ENCODE measurements around the gene IL26.

Gene IL26, protein sequence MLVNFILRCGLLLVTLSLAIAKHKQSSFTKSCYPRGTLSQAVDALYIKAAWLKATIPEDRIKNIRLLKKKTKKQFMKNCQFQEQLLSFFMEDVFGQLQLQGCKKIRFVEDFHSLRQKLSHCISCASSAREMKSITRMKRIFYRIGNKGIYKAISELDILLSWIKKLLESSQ

DNA sequence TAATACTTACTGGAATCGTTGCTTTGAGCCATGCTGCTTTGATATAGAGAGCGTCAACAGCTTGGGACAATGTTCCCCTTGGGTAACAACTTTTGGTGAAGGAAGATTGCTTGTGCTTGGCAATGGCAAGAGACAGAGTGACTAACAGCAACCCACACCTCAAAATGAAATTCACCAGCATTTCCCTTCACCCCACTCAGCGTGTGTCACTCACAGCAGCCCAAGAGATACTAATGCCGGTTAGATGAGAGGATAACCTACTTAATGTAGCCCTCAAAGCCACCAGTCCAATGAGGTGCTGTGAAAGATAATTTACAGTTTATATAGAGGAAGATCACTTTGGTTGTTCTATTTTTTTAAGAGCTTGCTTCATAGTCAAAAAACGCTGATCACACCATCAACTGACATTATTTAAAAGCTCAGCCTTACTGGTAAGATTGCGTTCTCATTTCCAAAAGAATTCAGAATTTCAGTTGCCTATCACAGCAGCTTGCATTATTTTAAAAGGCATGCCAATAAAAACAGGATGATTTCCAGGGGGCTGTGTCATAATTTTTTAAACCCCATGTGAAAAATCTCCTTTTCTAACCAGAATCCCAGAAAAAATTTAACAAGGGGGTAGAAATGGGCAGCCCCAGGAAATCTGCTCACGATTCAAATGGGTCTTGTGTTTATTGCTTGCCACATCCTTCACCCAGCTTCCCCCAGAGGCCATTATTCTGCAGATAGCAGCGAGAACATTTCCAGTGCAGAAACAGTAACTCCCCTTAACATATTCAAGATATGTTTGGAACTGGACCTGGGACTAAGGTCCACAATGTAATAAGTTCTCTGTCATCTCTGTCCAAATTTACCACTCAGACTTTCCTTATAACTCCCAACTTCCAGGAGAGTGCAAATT, at the start of gene IL26:
Gene IL26, minus strand, starts transcription at position 235 of the 901 bp plus-strand sequence. Its CDS starts 54 bp downstream, at position 181.
- no peak for DNase-seq (ENCODE audit: low read depth in 3 of 3, low spot score in 1 of 3)

DNA sequence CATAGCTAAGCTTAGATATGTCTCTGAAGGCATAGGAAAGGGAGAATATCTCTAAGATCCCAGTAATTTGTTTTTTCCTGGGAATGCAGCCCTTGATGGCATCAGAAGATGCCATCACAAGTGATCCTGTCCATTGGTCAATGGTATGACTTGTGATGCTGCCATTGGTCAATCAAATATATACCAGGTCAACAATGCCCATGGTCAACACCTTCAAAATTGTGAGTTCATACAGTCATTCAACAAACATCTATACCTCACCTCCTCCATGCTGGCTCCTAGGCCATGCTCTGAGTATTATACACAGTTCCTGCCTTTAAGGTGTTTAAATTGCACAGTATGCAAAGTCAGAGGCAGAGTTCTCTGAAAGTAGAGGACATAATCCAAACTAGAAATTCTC, 47.1 kb upstream of the IL26 start:
- no peak for DNase-seq (ENCODE audit: low read depth in 3 of 3, low spot score in 1 of 3)

DNA sequence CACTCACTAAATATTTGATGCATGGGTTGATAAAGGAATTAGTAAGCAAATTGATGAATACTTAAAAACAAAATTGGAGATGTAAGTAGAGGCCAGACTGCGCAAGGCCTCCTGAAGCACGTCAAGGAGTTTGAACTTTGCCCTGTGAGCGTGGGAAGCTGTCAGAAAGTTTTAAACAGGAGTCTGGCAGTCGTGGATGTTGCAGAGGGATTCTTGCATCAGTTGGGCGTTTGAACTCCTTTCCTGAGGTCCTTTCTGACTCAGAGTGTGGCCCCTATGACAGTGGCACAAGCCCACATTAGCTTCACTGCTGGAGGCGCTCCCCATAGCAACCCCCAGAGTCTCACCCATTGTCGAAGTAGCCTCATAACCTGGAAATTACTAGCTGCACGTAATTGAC, 45.7 kb upstream of the IL26 start:
- no peak for DNase-seq (ENCODE audit: low read depth in 3 of 3, low spot score in 1 of 3)

DNA sequence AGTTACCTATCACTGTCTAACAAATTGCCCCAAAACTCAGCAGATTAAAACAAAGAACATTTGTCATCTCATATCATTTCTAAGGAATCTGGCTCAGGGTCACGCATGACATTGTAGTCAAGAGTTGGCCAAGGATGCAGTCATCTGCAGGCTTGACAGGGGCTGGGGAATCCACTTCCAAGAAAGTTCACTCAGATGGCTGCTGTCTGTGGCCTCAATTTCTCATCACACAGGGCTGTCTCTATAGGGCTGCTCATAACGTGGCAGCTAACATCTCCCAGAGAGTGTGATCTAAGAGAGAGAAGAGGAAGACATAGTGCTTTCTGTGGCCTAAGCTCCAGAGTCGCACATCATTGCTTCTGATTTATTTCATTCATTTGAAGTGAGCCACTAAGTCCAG, 44.7 kb upstream of the IL26 start:
- DNase-seq (ENCODE audit: low read depth in 3 of 3, low spot score in 1 of 3), result no peak

DNA sequence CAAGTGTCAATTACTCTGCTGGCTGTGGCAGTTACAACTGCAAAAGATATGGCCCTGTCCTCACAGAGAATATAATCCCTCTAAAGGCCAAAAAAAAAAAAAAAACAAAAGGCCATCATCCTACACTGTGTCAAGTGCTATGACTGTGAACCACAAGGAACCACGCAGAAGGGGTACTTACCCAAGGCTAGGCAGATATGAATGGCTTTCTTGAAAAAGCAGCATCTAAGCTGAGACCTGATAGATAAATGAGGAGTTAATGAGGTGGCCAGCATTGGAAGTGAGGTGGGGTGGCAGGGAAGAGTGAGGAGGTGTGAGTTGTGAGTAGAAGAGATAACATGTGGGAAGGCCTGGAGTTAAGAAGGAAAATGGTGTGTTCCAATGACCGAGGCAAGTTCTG, 44.2 kb upstream of the IL26 start:
- DNase-seq (ENCODE audit: low read depth in 3 of 3, low spot score in 1 of 3), result no peak

DNA sequence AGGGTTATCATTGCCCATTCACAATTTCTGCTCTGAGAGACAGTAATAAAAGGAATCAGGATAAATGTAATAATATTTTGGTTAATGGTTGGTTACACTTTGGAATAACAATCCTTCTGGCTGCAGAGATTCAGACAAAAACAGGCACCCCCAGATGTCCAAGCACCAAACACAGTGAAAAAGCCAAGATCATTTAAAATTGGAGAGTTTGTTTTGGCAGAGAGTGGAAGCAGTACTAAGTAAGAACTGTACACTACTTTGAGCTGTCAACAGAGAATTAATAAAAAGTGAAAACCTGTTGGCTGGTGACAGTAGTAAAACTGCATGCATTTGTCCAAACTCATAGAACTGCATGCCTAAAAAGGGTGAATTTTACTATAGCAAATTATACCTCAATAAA, 43.4 kb upstream of the IL26 start:
- DNase-seq (ENCODE audit: low read depth in 3 of 3, low spot score in 1 of 3), result no peak

DNA sequence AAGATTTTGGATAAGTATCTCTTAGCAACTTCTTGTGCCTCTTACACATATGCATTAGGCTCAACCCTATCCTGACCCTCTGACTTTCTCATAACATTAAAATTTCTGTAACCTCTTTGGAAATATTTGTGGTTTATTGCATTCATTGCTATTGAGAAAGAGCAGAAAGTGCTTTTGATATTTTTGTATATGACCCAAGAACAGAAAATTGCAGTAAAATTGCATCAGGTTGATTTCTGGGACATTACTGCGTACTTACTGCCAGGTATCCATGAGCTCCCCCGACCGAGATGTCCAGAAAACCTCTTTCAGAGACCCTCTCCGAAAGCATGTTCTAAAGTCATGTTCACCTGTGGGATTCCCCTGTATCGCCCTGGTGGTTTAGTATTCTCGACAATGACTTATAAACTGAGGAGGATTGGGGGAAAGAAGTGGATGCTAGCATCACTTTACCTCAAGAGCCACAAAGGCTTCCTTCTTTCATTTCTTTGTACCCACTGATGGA, 42.3 kb upstream of the IL26 start:
- DNase-seq (ENCODE audit: low read depth in 3 of 3, low spot score in 1 of 3), result no peak

DNA sequence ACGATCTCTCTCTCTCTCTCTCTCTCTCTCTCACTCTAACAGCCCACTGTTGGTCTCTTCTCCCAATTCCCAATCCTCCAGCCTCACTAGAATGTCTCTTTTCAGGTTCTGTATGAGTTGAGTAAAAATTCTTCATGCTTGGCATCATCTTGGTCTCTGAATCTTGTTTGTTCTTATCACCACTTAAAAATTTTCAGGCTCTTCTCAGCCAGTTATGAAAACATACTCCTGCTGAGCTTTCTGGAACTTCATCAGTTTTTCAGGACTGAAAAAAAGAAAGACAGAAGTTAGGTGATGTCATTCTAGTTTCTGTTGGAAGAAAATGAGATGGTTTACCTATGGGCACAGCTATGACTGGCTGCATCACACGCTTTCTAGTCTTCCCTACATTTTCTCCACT, 39.2 kb upstream of the IL26 start:
- no peak for DNase-seq (ENCODE audit: low read depth in 3 of 3, low spot score in 1 of 3)

DNA sequence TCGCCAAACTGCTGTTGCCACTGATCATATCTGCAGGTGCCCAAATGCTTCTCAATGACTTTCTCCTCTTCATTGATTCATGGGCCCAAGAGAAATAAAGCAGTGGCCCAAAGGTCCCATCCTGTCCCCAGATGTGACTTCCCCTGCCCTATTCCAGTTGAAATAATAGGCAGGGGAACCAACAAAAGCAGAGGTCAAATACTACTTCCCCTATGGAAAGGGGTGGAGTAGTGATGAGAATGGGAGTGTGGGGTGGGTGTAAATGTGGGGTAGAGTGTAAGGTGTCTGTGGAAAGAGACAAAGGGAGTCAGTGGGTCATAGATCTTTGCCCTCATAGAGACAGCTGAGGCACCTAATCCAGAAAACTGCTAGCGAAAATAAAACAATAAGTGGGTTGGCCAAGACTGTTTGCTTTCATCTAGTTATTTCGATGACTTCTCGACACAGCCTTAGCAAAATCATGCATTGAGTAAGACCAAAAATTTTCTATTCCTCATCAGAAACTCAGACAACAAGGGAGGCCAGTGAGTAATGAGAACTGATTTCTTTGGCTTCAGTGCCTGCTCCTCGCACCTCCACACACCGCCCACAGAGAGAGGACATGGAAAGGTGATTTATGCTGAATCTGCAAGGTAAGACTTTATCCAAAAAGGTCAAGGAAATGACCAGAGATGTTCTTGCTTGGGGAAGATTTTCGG, 38.7 kb upstream of the IL26 start:
- no peak for DNase-seq (ENCODE audit: low read depth in 3 of 3, low spot score in 1 of 3)

DNA sequence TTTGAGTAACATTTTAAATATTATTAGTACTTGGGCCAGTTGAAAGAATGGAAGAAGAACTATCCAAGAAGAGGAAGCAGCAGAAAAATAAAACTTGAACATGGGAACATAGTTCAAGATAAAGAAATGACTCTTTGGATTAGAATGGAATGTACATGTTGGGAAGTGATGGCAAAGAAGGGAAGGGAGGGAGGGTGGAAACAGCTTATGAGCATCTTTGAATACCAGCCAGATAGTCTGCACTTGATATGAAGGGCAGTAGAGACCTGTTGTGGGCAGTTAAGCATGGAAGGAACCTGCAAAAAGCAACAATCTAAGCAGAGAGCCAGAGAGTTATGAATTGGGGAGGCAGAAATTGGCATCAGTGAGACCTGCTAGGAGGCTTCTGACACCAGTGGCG, 37.8 kb upstream of the IL26 start:
- no peak for DNase-seq (ENCODE audit: low read depth in 3 of 3, low spot score in 1 of 3)

DNA sequence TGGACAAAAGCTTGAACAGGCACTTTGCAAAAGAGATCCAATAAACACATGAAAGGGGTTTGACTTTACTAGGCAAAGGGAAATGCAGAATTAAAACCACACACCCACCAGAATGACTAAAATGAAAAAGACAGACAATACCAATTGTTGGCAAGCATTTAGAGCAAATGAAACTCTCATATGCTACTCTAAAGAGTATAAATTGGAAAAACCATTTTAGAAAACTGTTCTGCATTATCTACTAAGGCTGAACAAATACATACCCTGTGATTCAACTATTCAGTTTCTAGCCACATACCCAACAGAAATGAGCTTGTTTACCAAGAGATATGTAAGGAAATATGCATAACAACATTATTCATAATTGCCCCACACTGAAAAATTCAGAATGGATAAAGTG, 36.3 kb upstream of the IL26 start:
- no peak for DNase-seq (ENCODE audit: low read depth in 3 of 3, low spot score in 1 of 3)

DNA sequence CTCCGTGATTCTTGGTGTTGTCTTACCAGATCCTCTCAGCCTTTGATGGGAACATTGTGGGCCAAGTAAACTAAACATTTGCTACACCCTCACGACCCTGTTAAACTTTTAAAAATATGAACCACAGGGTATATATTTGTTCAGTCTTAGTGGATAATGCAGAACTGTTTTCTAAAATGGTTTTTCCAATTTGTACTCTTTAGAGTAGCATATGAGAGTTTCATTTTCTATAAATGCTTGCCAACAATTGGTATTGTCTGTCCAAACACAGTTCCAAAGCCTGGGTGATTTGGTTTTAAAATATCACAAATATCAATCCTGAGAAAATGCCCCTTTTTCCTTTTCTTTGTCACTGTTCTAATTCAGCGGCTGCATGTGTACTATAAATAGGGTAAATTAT, 34.5 kb upstream of the IL26 start:
- no peak for DNase-seq (ENCODE audit: low read depth in 3 of 3, low spot score in 1 of 3)

DNA sequence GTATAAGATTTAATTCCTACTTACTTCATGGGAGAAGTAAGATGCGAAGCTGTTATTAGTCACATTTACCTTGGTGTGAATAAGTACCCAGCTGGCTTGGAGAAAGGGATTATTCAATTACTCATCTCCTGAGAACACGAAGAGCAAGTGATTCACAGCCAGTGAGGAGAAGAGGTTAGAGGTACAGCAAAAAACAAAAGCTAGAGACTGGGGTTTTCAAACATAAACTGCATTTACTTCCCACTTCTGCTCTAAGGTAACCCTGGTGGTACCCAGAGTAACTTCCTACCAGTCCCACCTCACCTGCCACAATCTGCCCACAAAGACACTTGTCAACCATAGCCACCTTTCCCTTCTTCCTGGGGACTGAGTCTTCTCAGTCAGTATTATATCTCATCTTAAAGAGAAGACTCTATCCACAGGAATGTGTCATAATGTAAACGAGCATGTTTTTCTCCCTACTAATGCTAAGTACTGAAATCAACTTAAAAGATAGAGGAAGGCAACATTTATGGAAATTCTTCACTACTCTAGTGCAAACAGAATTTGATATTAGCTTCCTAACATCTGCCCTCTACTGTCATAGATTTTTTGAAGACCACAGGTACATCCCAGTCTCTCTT, 33.8 kb upstream of the IL26 start:
- no peak for DNase-seq (ENCODE audit: low read depth in 3 of 3, low spot score in 1 of 3)

DNA sequence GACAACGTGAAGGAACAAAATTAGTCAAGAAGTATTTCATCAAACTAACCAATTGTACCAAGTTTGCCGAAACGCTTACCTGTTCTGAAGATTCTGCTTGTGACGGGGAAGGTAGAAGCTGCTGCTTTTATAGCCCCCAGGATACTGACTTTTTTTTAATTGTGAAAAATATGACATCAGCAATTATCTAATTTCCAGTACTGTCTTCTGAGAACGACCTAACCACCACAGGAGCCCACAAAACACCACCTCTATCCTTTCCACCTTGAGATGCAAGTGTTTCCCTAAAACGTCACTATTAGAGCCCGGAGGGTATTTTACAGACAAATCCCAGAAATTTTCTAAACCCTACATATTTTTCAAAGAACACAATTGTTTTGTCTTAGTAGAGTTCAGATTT, 27.9 kb upstream of the IL26 start, which contains the start of gene IL22:
Gene IL22, minus strand, starts transcription at position 101 of the 400 bp plus-strand sequence. CDS start 156 bp downstream, outside the sequence.
- no peak for DNase-seq (ENCODE audit: low read depth in 3 of 3, low spot score in 1 of 3)

DNA sequence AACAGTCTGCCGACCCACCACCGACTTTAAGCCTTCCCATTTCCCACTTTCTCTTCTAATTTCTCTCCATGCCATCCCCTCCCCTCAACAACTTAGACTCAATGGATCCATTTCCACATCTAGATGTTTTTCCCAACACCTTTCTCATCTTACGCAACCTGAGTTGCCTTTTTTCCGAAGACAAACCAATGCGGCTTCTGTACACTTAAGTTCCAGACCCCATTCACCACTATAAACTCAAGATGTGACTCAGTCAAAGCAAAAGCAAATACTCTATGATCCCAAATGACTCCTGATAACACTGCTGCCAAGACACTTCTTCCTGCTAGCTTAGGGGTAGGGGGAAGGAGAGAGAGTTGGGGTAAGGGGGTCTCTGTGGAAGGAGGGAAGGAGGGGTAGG, 26.5 kb upstream of the IL26 start:
- no peak for DNase-seq (ENCODE audit: low read depth in 3 of 3, low spot score in 1 of 3)

DNA sequence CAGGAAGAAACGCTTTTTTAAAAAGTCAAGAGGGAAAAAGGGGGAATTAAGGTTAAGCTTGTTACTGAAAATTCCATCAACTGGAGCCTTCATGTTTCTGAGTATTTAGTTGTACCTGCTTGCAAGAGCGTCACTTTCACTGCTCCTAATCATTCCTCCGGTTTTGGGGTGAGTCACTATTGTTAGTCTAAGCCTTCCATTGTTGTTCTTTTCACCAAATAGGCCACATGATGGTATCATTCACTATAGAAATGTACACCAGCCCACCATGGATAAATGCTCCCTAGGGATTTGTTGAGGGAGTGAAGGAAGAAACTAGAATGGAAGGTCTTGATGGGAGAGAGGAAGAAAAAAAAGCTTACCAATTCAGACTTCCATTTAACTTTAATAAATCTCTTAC, 24.8 kb upstream of the IL26 start:
- DNase-seq (ENCODE audit: low read depth in 3 of 3, low spot score in 1 of 3), result no peak

DNA sequence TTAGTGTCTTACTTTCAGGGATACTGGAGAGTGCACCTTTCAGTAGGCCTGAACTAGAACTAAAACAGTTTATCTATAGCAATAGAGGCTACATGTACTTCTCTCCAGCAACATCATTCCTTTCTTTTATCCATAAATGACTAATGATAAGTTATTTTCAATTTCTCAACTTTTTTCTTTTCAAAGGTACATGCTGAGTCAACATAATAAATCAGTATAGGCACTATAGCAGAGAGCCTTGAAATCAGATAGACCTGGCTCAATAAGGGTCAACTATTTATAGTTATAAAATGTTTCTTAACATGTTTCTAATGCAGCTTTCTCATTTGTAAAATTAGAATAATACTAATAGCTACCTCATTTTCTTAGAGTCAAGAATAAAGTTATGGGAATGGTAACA, 22.2 kb upstream of the IL26 start:
- no peak for DNase-seq (ENCODE audit: low read depth in 3 of 3, low spot score in 1 of 3)

DNA sequence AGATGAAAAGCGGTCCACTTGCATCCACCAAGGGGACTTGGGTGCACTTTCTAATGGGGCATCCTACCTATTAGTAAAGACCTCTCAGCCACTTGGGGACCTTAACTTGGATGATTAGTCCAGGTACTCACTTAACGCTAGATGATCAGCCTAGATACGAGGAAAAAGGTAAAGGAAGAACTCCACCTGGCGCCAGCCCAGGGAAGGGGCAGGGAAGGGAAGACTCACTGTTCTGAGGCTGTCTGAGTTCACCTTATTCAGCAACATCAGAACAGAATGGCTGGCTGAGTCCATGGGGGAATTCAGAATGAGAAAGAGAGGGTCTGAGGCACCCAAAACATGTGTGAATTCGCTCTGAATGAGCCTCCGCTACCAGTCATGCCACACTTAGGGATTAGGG, 20.7 kb upstream of the IL26 start:
- DNase-seq (ENCODE audit: low read depth in 3 of 3, low spot score in 1 of 3), result no peak

DNA sequence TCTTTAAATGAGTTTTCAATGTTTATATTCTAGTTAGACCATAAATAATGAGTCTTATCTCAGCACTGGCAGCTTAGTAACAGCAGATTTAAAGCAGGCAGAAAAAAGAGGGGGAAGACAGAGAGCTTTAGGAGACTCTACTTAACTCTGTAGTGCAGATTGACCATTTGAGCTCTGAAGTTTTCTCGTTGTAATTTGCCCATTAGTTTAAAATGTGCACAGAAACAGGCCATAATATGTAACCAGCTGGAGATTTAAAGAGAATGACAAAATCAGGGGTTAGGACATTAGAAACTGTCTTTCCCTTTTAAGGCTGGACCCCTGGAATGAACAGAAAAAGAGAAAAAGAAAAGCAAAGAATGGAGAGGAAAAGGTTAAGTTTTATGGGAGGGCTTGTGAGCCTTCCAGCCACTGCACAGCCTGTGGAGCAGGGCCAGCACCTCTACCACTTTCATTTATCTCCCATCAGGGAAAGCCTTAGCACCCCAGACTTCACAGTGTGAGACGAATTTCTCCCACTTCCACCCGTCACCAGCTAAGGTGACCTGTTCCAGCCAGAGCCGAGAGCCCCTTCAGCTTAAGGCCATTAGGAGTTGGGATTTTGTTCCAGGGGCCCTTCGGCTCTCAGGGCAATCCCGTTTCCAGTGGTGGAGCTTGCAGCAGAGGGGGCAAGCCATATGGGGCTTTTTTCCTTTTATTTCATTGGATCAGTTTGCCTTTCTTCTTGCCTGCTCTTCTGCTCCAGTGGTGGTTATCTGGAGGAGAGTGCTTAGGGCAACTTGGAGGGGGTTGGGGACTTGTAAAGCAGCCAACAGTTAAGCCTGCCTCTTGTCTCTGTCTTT, 19.8 kb upstream of the IL26 start:
- no peak for DNase-seq (ENCODE audit: low read depth in 3 of 3, low spot score in 1 of 3)

DNA sequence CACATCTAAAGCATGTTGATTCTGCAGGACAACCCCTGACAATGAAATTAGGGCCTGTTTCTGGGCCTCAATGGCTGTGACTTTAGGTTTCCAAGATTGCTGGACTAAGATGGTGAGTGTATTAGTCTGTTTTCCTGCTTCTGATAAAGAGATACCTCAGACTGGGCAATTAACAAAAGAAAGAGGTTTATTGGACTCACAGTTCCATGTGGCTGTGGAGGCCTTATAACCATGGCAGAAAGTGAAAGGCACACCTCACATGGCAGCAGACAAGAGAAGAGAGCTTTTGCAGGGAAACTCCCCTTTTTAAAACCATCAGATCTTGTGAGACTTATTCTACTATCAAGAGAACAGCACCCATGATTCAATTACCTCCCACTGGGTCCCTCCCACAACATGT, 17.2 kb upstream of the IL26 start:
- no peak for DNase-seq (ENCODE audit: low read depth in 3 of 3, low spot score in 1 of 3)

DNA sequence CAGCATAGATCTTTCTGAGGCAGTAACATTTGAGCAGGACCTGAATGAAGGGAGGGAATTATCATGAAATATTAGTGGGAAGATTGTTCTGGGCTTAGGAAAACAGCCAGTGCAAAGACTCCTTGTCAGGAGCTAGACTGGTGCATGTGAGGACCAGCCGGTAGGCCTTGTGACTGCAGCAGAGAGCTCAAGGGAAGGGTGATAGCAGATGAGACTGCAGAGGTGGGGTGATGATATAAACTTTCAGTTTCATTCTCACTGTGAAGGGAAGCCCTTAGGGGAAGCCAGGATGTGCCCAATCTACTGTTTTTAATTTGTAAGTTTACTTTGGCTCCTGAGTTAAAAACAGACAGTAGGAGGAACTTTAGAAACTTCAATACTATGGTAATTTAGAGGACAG, 15.4 kb upstream of the IL26 start:
- peak in 1 of 3 donors; percentile 10 for DNase-seq (ENCODE audit: low read depth in 3 of 3, low spot score in 1 of 3)

Measured in stimulated activated CD4-positive, alpha-beta T cell treated with anti-CD3 and anti-CD28 coated beads, TNF-alpha, amount 100 ng/mL, for 1 hour (primary cell).